Progenitor cell of endocrine pancreas (in vitro differentiated cells): ENCODE measurements around the gene SIAH1. TPM values are rescaled to one million over a fixed set of nuclear protein-coding genes. Genes with fewer than 3 reads are reported as not detected.

Experiments
- DNase-seq: peaks from one replicate; pipeline ENCODE4 v3.0.0; 2021; ENCODE audit warnings: low spot score; ENCODE audit not compliant: unreplicated experiment
- H3K27ac Mint-ChIP-seq: 2 replicates; pipeline ENCODE4 v1.8.0; 2021; ENCODE audit warnings: mild to moderate bottlenecking, moderate library complexity, mixed read lengths
- H3K27me3 Mint-ChIP-seq: 2 replicates; pipeline ENCODE4 v1.8.0; 2021; ENCODE audit warnings: mixed read lengths
- H3K36me3 Mint-ChIP-seq: 2 replicates; pipeline ENCODE4 v1.8.0; 2022; ENCODE audit warnings: mixed read lengths; ENCODE audit not compliant: insufficient read depth
- H3K4me1 Mint-ChIP-seq: 2 replicates; pipeline ENCODE4 v1.8.0; 2021; ENCODE audit warnings: low read depth, mixed read lengths
- H3K4me3 Mint-ChIP-seq: 2 replicates; pipeline ENCODE4 v1.8.0; 2021; ENCODE audit warnings: low read depth, mild to moderate bottlenecking, moderate library complexity, mixed read lengths
- H3K9me3 Mint-ChIP-seq: 2 replicates; pipeline ENCODE4 v1.8.0; 2021; ENCODE audit warnings: low read depth, mixed read lengths
- CTCF ChIP-seq: fragments of 200-600 bp; sonication (generic); IDR thresholded peaks from one replicate; pipeline ENCODE4 v1.5.0; 2021; ENCODE audit warnings: antibody characterized with exemption, mild to moderate bottlenecking; ENCODE audit not compliant: unreplicated experiment
- total RNA-seq: library from RNA; stranded (reverse); gene quantifications from 2 replicates; pipeline ENCODE4 v1.2.1, GENCODE V29; 2021

Gene SIAH1
- total RNA-seq, 1 donor from 2014 or later = 40.5 TPM

- Mint-ChIP-seq H3K4me3 (no peak overlapping the region), H3K36me3 (peaks cover 20% of the 10 kb centered on the region), H3K4me1 (peaks cover 9% of the 10 kb centered on the region), H3K27me3 (no peaks in the 10 kb centered on the region), H3K27ac (no peak overlapping the region), H3K9me3 (no peaks in the 10 kb centered on the region)
- DNase-seq = no peak
- no peak for TF ChIP-seq CTCF
These were observed 50.9 kb downstream of the SIAH1 start for GRCh38 chr16:48334325-48334724.

- no peak for TF ChIP-seq CTCF
- no peak overlapping the region for H3K4me3 Mint-ChIP-seq
- H3K9me3 Mint-ChIP-seq = no peaks in the 10 kb centered on the region
- no peak for DNase-seq
- H3K36me3 Mint-ChIP-seq = peaks cover 22% of the 10 kb centered on the region
- no peaks in the 10 kb centered on the region for H3K27me3 Mint-ChIP-seq
- peaks cover 9% of the 10 kb centered on the region for H3K4me1 Mint-ChIP-seq
- no peak overlapping the region for H3K27ac Mint-ChIP-seq
These were observed 52.2 kb downstream of the SIAH1 start for GRCh38 chr16:48332978-48333377.

- DNase-seq = no peak
- Mint-ChIP-seq H3K36me3 (peaks cover 15% of the 10 kb centered on the region), H3K4me3 (no peak overlapping the region), H3K9me3 (no peaks in the 10 kb centered on the region), H3K4me1 (peaks cover 9% of the 10 kb centered on the region), H3K27me3 (no peaks in the 10 kb centered on the region), H3K27ac (peak overlapping the region; percentile 62)
- no peak for TF ChIP-seq CTCF
These were observed 54.4 kb downstream of the SIAH1 start for GRCh38 chr16:48330841-48331192.

- no peaks in the 10 kb centered on the region for H3K9me3 Mint-ChIP-seq
- no peak for TF ChIP-seq CTCF
- H3K27me3 Mint-ChIP-seq = no peaks in the 10 kb centered on the region
- H3K27ac Mint-ChIP-seq = peak overlapping the region; percentile 62
- H3K36me3 Mint-ChIP-seq = peaks cover 14% of the 10 kb centered on the region
- no peak for DNase-seq
- no peak overlapping the region for H3K4me3 Mint-ChIP-seq
- H3K4me1 Mint-ChIP-seq = peaks cover 9% of the 10 kb centered on the region
These were observed 54.9 kb downstream of the SIAH1 start for GRCh38 chr16:48330189-48330840.

- Mint-ChIP-seq H3K9me3 (no peaks in the 10 kb centered on the region), H3K36me3 (peaks cover 7% of the 10 kb centered on the region), H3K4me3 (no peak overlapping the region), H3K27me3 (no peaks in the 10 kb centered on the region), H3K4me1 (peaks cover 9% of the 10 kb centered on the region), H3K27ac (peak overlapping the region; percentile 45)
- TF ChIP-seq CTCF = no peak
- DNase-seq = no peak
These were observed 56.1 kb downstream of the SIAH1 start for GRCh38 chr16:48329138-48329537.
